Kidney (tissue), 14 donors: Measurements from ENCODE around the gene ZNF512B. TPM values are rescaled to one million over a fixed set of nuclear protein-coding genes. Genes with fewer than 3 reads are reported as not detected.

Source experiments
- DNase-seq, 5 donors: peaks; one replicate each; pipeline ENCODE4 v3.0.0-alpha.2; 2013 to 2020
- FAIRE-seq: peaks from 2 replicates; lab custom pipeline; 2012; peaks lifted over from hg19 to GRCh38; lab: Jason Lieb, UNC
- H3K27ac ChIP-seq, 2 donors: one replicate each; pipeline ENCODE4 v1.7.0; 2013; ENCODE audit warnings: low read depth in 2 of 2, low read length in 2 of 2, inconsistent platforms in 1 of 2
- H3K27me3 ChIP-seq: one replicate; pipeline ENCODE4 v1.7.1; 2013; ENCODE audit warnings: low read length, inconsistent platforms; ENCODE audit not compliant: control insufficient read depth, insufficient read depth
- H3K36me3 ChIP-seq, 3 donors: one replicate each; pipeline versions ENCODE4 v1.7.0 to v1.7.1; 2013; ENCODE audit warnings: low read length in 3 of 3, control low read depth in 1 of 3, inconsistent platforms in 1 of 3; ENCODE audit not compliant: insufficient read depth in 3 of 3, control insufficient read depth in 2 of 3
- H3K4me1 ChIP-seq, 3 donors: one replicate each; pipeline versions ENCODE4 v1.7.0 to v1.7.1; 2013; ENCODE audit warnings: low read length in 3 of 3, inconsistent platforms in 1 of 3, low read depth in 1 of 3; ENCODE audit not compliant: control insufficient read depth in 2 of 3, insufficient read depth in 2 of 3
- H3K4me3 ChIP-seq, 3 donors: one replicate each; pipeline versions ENCODE4 v1.7.0 to v1.8.1; 2013; ENCODE audit warnings: low read length in 3 of 3, control low read depth in 1 of 3, inconsistent platforms in 1 of 3
- H3K9ac ChIP-seq, 3 donors: one replicate each; pipeline versions ENCODE4 v1.7.0 to v1.7.1; 2013; ENCODE audit warnings: low read length in 3 of 3, control low read depth in 1 of 3, inconsistent platforms in 1 of 3
- H3K9me3 ChIP-seq, 3 donors: one replicate each; pipeline versions ENCODE4 v1.7.0 to v1.7.1; 2013; ENCODE audit warnings: low read length in 3 of 3, control low read depth in 1 of 3, inconsistent platforms in 1 of 3; ENCODE audit not compliant: control insufficient read depth in 2 of 3, insufficient read depth in 1 of 3
- CTCF ChIP-seq: IDR thresholded peaks from 3 replicates; pipeline ENCODE4 v1.5.1; 2012; ENCODE audit warnings: mild to moderate bottlenecking, moderate library complexity, borderline replicate concordance; ENCODE audit not compliant: insufficient read depth; ENCODE audit errors: extremely low read depth
- intact Hi-C: fragments of 100-400 bp; cut with DNase I; formaldehyde crosslinking; loops from one replicate; pipeline ENCODE4 v1.11.1; 2022
- polyA plus RNA-seq: library from polyadenylated mRNA; stranded (reverse); fragments of 350-450 nt; fragmentation: Illumina TruSeq; extraction: RNeasy Lipid Tissue Mini Kit (QIAGEN cat#74804); gene quantifications from one replicate; pipeline ENCODE4 v1.2.3, GENCODE V29; 2014; ENCODE audit warnings: low read depth, low replicate concordance; ENCODE audit not compliant: insufficient read depth
- total RNA-seq: library from RNA; stranded (reverse); fragmentation: NEBNext Ultra II Directional; extraction: Animal tissue kit (Norgen Biotek cat#: 25700); gene quantifications from one replicate; pipeline ENCODE4 v1.2.1, GENCODE V29; 2021
- donor health status: control.
- donor health status: control.
- donor health status: control.
- donor health status: control.
- donor health status: control.
- donor health status: DM: yes; HTN: yes; CAD: no.
- donor health status: Normal renal cell carcinoma (clear cell type).

ZNF512B gene
- total and polyA plus RNA-seq, 2 donors from 2014 or later: 8.6 to 19.2 TPM

GRCh38 chr20:64006902-64007301 is 37.2 kb upstream of the ZNF512B start:
- H3K4me3 ChIP-seq: no peak overlapping the region
- intact Hi-C loops: no loop called here
- no peaks in the 10 kb centered on the region for H3K27me3 ChIP-seq
- no peak overlapping the region for H3K9ac ChIP-seq
- DNase-seq (no peak), FAIRE-seq (no peak)
- H3K9me3 ChIP-seq: no peaks in the 10 kb centered on the region
- no peak for TF ChIP-seq CTCF
- H3K36me3 ChIP-seq: peaks cover 12 to 47% (median 33%) of the 10 kb centered on the region in 3 donors
- H3K4me1 ChIP-seq: peaks cover 0 to 8% (median 0%) of the 10 kb centered on the region in 3 donors
- H3K27ac ChIP-seq: peak overlapping the region; percentile 25 to 48

DNA sequence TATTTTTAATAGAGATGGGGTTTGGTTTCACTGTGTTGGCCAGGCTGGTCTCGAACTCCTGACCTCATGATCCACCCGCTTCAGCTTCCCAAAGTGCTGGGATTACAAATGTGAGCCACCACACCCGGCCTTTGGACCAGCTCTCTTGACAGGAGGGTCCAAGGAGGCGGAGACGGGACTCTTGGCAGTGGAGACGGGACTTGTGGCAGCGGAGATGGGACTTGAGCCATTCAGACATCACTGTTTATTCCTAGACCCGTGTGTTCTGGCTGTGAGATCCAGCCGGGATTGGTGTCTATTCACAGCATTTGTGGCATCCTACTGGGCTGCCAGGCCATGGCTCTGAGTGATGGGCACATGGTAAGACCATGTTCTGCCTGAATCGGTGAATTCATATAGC is 36.8 kb upstream of the ZNF512B start:
- FAIRE-seq: no peak
- intact Hi-C loops: no loop called here
- Histone ChIP-seq H3K9me3 (no peaks in the 10 kb centered on the region), H3K27me3 (no peaks in the 10 kb centered on the region), H3K4me1 (peaks cover 0 to 8% (median 0%) of the 10 kb centered on the region in 3 donors), H3K36me3 (peaks cover 11 to 48% (median 34%) of the 10 kb centered on the region in 3 donors), H3K27ac (peak overlapping the region; percentile 25 to 48), H3K4me3 (no peak overlapping the region), H3K9ac (no peak overlapping the region)
- DNase-seq: no peak
- TF ChIP-seq CTCF: no peak

- intact Hi-C loops: no loop called here
- H3K27ac ChIP-seq: no peak overlapping the region
- H3K27me3 ChIP-seq: no peaks in the 10 kb centered on the region
- TF ChIP-seq CTCF: no peak
- no peak for DNase-seq
- H3K4me3 ChIP-seq: no peak overlapping the region
- peaks cover 0 to 8% (median 0%) of the 10 kb centered on the region in 3 donors for H3K4me1 ChIP-seq
- no peaks in the 10 kb centered on the region for H3K9me3 ChIP-seq
- H3K9ac ChIP-seq: no peak overlapping the region
- peaks cover 5 to 44% (median 31%) of the 10 kb centered on the region in 3 donors for H3K36me3 ChIP-seq
- no peak for FAIRE-seq
Observed at GRCh38 chr20:64005394-64005793, 35.7 kb upstream of the ZNF512B start.
